ENCODE results near the gene RABEPK.
A peak's percentile ranks its signal among the peaks of the same experiment; 100 is the strongest.

The RABEPK gene

GRCh38 chr9:125166762-125167161 lies 33.6 kb upstream of the RABEPK start:
- H3F3A ChIP-seq (ENCODE audit: low read depth), result no peaks in the 10 kb centered on the region
- TF ChIP-seq EZH2phosphoT487 (IDR thresholded peaks at IDR 0.05; ENCODE audit: borderline replicate concordance), result no peak
- TF ChIP-seq CTCF (conservative IDR thresholded peaks at IDR 0.05; ENCODE audit: low read length), result no peak
- no peaks in the 10 kb centered on the region for H3K27me3 ChIP-seq (ENCODE audit: insufficient read depth, low read length, poor library complexity, severe bottlenecking)
- H3K9me2 ChIP-seq (replicated peaks; ENCODE audit: low read depth, low read length), result no peaks in the 10 kb centered on the region
- H3K9me3 ChIP-seq (ENCODE audit: insufficient read depth, low read depth, low read length), result no peaks in the 10 kb centered on the region
- peaks cover 45% of the 10 kb centered on the region for H3K79me2 ChIP-seq (ENCODE audit: insufficient read depth, low read length)
- H3K9ac ChIP-seq (ENCODE audit: low read depth, low read length, poor library complexity, severe bottlenecking), result no peak overlapping the region
- H3K4me2 ChIP-seq (ENCODE audit: low read depth, low read length, poor library complexity, severe bottlenecking), result no peak overlapping the region
- H4K20me1 ChIP-seq (ENCODE audit: insufficient read depth, low read length, poor library complexity, severe bottlenecking), result peaks cover under 1% of the 10 kb centered on the region
- H2AFZ ChIP-seq (ENCODE audit: low read length), result no peak overlapping the region
- peaks cover under 1% of the 10 kb centered on the region for H3K4me1 ChIP-seq (ENCODE audit: insufficient read depth, low read length, poor library complexity, severe bottlenecking)
- peaks cover 45% of the 10 kb centered on the region for H3K36me3 ChIP-seq (ENCODE audit: insufficient read depth, low read length)
- H3K4me3 ChIP-seq (ENCODE audit: low read length, poor library complexity, severe bottlenecking), result no peak overlapping the region

GRCh38 chr9:125169895-125170294 lies 30.4 kb upstream of the RABEPK start:
- no peak overlapping the region for H3K4me3 ChIP-seq (ENCODE audit: low read length, poor library complexity, severe bottlenecking)
- H2AFZ ChIP-seq (ENCODE audit: low read length), result no peak overlapping the region
- peaks cover 12% of the 10 kb centered on the region for H3K4me1 ChIP-seq (ENCODE audit: insufficient read depth, low read length, poor library complexity, severe bottlenecking)
- H3K27me3 ChIP-seq (ENCODE audit: insufficient read depth, low read length, poor library complexity, severe bottlenecking), result no peaks in the 10 kb centered on the region
- H3K9me2 ChIP-seq (replicated peaks; ENCODE audit: low read depth, low read length), result no peaks in the 10 kb centered on the region
- peaks cover 70% of the 10 kb centered on the region for H3K79me2 ChIP-seq (ENCODE audit: insufficient read depth, low read length)
- TF ChIP-seq EZH2phosphoT487 (IDR thresholded peaks at IDR 0.05; ENCODE audit: borderline replicate concordance) (no peak), CTCF (conservative IDR thresholded peaks at IDR 0.05; ENCODE audit: low read length) (no peak)
- no peak overlapping the region for H3K9ac ChIP-seq (ENCODE audit: low read depth, low read length, poor library complexity, severe bottlenecking)
- H4K20me1 ChIP-seq (ENCODE audit: insufficient read depth, low read length, poor library complexity, severe bottlenecking), result peaks cover 19% of the 10 kb centered on the region
- peaks cover 39% of the 10 kb centered on the region for H3K36me3 ChIP-seq (ENCODE audit: insufficient read depth, low read length)
- no peaks in the 10 kb centered on the region for H3K9me3 ChIP-seq (ENCODE audit: insufficient read depth, low read depth, low read length)
- no peaks in the 10 kb centered on the region for H3F3A ChIP-seq (ENCODE audit: low read depth)
- H3K4me2 ChIP-seq (ENCODE audit: low read depth, low read length, poor library complexity, severe bottlenecking), result no peak overlapping the region

GRCh38 chr9:125172031-125172755 lies 28.1 kb upstream of the RABEPK start:
- Histone ChIP-seq H3K9me2 (replicated peaks; ENCODE audit: low read depth, low read length) (no peaks in the 10 kb centered on the region), H3K4me1 (ENCODE audit: insufficient read depth, low read length, poor library complexity, severe bottlenecking) (peaks cover 12% of the 10 kb centered on the region), H3K9me3 (ENCODE audit: insufficient read depth, low read depth, low read length) (no peaks in the 10 kb centered on the region), H3K27me3 (ENCODE audit: insufficient read depth, low read length, poor library complexity, severe bottlenecking) (no peaks in the 10 kb centered on the region), H3K4me3 (ENCODE audit: low read length, poor library complexity, severe bottlenecking) (no peak overlapping the region), H4K20me1 (ENCODE audit: insufficient read depth, low read length, poor library complexity, severe bottlenecking) (peaks cover 30% of the 10 kb centered on the region), H3F3A (ENCODE audit: low read depth) (no peaks in the 10 kb centered on the region), H3K4me2 (ENCODE audit: low read depth, low read length, poor library complexity, severe bottlenecking) (peak overlapping the region; percentile 28), H3K9ac (ENCODE audit: low read depth, low read length, poor library complexity, severe bottlenecking) (no peak overlapping the region), H3K36me3 (ENCODE audit: insufficient read depth, low read length) (peaks cover 30% of the 10 kb centered on the region), H2AFZ (ENCODE audit: low read length) (no peak overlapping the region), H3K79me2 (ENCODE audit: insufficient read depth, low read length) (peaks cover 73% of the 10 kb centered on the region)
- no peak for TF ChIP-seq CTCF (conservative IDR thresholded peaks at IDR 0.05; ENCODE audit: low read length)
- no peak for TF ChIP-seq EZH2phosphoT487 (IDR thresholded peaks at IDR 0.05; ENCODE audit: borderline replicate concordance)

Measured in Loucy (cell line).